Measurements from ENCODE around the gene ERN2. TPM values are rescaled to one million over a fixed set of nuclear protein-coding genes. Genes with fewer than 3 reads are reported as not detected.
A peak's percentile ranks its signal among the peaks of the same experiment; 100 is the strongest.

Gene ERN2
- total RNA-seq, 2 donors from 2014 or later = 3.2 TPM; not detected in 1

DNA sequence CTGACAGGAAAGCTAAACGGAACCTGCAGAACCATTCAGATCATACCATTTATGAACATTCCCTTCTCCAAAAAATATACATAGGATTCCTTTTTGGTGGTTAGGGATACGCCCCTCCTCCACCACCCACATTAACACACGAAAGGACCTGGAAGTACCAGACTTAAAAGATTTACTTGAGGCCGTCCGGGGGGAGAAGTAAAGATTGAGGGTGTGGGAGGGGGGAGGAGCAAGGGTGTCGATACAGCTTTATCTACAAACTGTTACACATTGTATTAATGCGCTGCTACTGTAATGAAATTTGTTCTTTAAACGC is 72.4 kb downstream of the ERN2 start:
- no peaks in the 10 kb centered on the region for H3K27me3 ChIP-seq (replicated peaks; ENCODE audit: insufficient read depth)
- no peak for ATAC-seq (ENCODE audit: insufficient number of reproducible peaks, low FRiP score, low read depth)
- H3K4me1 ChIP-seq (ENCODE audit: control insufficient read depth in 1 of 2, low read depth in 2 of 2) = peaks cover 16 to 24% of the 10 kb centered on the region in 2 donors
- TF ChIP-seq, protein P1, sequence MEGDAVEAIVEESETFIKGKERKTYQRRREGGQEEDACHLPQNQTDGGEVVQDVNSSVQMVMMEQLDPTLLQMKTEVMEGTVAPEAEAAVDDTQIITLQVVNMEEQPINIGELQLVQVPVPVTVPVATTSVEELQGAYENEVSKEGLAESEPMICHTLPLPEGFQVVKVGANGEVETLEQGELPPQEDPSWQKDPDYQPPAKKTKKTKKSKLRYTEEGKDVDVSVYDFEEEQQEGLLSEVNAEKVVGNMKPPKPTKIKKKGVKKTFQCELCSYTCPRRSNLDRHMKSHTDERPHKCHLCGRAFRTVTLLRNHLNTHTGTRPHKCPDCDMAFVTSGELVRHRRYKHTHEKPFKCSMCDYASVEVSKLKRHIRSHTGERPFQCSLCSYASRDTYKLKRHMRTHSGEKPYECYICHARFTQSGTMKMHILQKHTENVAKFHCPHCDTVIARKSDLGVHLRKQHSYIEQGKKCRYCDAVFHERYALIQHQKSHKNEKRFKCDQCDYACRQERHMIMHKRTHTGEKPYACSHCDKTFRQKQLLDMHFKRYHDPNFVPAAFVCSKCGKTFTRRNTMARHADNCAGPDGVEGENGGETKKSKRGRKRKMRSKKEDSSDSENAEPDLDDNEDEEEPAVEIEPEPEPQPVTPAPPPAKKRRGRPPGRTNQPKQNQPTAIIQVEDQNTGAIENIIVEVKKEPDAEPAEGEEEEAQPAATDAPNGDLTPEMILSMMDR (IDR thresholded peaks at IDR 0.05) = no peak
- peak overlapping the region; percentile 99 for H3K4me3 ChIP-seq
- peak overlapping the region; percentile 63 to 69 for H3K27ac ChIP-seq
- peaks cover 8% of the 10 kb centered on the region for H3K36me3 ChIP-seq
- DNase-seq (ENCODE audit: low spot score) = no peak
- H3K9me3 ChIP-seq = no peaks in the 10 kb centered on the region

Other genes with a start within 250 kb of the ERN2 start
- gene GGA2, start 202.7 kb downstream of the ERN2 start, total RNA-seq = 10 to 100 TPM; 61.7 to 61.9 TPM
- gene EARS2, start 155.9 kb downstream of the ERN2 start, total RNA-seq = 10 to 100 TPM; 26.3 to 29.8 TPM
- 10 to 100 TPM; 56.0 to 84.9 TPM for gene UBFD1, start 155.5 kb downstream of the ERN2 start, total RNA-seq
- gene NDUFAB1, start 116.9 kb downstream of the ERN2 start, total RNA-seq = 10 to 100 TPM; 48.7 to 63.1 TPM
- 10 to 100 TPM in 1 of 2 donors, 1 to 10 TPM in 1; 5.1 to 14.2 TPM for gene PALB2, start 71.9 kb downstream of the ERN2 start, total RNA-seq
- gene DCTN5, start 71.8 kb downstream of the ERN2 start, total RNA-seq = 10 to 100 TPM; 23.5 to 38.3 TPM
- gene PLK1, start 34.3 kb downstream of the ERN2 start, total RNA-seq = 1 to 10 TPM; 1.2 to 7.2 TPM
- not detected for gene CHP2, start 41.8 kb upstream of the ERN2 start, total RNA-seq
- gene PRKCB, start 122.8 kb upstream of the ERN2 start, total RNA-seq = 1 to 10 TPM; 3.4 to 7.5 TPM